ENCODE data around the gene DOLPP1. TPM values are rescaled to one million over a fixed set of nuclear protein-coding genes. Genes with fewer than 3 reads are reported as not detected.

DOLPP1 gene
- total RNA-seq, 1 donor from 2014 or later = 44.2 TPM

- Mint-ChIP-seq H3K9me3 (ENCODE audit: unreplicated experiment) (no peaks in the 10 kb centered on the region), H3K4me3 (ENCODE audit: unreplicated experiment) (no peak overlapping the region), H3K27me3 (ENCODE audit: unreplicated experiment) (no peaks in the 10 kb centered on the region), H3K4me1 (ENCODE audit: low read depth, unreplicated experiment) (peaks cover 4% of the 10 kb centered on the region), H3K36me3 (ENCODE audit: unreplicated experiment) (no peaks in the 10 kb centered on the region), H3K27ac (ENCODE audit: unreplicated experiment) (no peak overlapping the region)
- no peak for DNase-seq
- TF ChIP-seq, protein P1, sequence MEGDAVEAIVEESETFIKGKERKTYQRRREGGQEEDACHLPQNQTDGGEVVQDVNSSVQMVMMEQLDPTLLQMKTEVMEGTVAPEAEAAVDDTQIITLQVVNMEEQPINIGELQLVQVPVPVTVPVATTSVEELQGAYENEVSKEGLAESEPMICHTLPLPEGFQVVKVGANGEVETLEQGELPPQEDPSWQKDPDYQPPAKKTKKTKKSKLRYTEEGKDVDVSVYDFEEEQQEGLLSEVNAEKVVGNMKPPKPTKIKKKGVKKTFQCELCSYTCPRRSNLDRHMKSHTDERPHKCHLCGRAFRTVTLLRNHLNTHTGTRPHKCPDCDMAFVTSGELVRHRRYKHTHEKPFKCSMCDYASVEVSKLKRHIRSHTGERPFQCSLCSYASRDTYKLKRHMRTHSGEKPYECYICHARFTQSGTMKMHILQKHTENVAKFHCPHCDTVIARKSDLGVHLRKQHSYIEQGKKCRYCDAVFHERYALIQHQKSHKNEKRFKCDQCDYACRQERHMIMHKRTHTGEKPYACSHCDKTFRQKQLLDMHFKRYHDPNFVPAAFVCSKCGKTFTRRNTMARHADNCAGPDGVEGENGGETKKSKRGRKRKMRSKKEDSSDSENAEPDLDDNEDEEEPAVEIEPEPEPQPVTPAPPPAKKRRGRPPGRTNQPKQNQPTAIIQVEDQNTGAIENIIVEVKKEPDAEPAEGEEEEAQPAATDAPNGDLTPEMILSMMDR (IDR thresholded peaks at IDR 0.05; ENCODE audit: partially characterized antibody, unreplicated experiment) = no peak
These were observed 21.7 kb upstream of the DOLPP1 start for GRCh38 chr9:129058965-129059795.

DNA sequence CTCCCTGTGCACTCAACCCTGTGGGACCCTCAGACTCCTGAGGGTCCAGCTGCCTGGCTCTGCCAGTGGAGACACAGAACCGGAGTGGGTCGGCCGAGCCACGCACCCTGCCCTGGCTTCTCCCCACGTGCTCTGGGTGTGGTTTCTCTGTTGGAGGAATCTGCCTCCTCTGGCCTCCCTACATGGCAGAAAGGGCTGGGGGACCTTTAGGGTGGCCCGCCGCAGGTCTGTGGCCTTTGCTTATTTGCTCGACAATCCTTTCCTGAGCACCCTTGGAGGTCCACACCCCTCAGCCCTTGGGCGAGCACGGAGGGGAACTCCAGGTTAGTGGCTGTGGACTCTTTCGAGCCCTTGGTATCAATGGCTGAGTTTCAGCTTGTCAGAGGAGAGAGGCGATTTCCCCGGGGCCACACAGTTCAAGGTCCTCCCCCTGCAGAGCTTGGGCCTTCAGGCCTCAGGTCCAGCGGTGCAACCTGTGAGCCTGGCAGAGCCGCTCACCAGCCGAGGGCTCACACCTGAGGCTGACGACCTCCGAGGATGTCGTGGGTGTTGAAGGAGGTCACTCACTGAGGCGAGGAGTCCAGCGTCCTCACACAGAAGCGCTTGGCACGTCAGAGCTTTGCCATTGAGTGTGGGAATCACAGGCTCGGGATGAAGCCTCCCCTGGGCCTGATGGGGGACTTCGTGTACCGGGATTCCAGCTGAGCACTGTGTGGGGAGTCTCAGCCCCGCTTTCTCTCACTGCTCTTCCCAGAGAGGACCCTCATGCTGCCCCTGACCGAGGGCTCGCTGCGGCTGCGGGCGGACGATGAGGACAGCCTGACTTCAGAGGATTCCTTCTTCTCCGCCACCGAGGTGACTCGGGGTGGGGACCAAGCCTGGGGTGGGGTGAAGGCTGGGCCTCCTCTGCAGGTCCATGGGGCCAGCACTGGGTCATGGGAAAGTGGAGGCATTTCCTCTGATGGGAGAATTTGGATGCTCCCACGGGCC, 20.8 kb upstream of the DOLPP1 start:
- no peaks in the 10 kb centered on the region for H3K27me3 Mint-ChIP-seq (ENCODE audit: unreplicated experiment)
- TF ChIP-seq, protein P1 (IDR thresholded peaks at IDR 0.05; ENCODE audit: partially characterized antibody, unreplicated experiment) = no peak
- DNase-seq = no peak
- no peaks in the 10 kb centered on the region for H3K9me3 Mint-ChIP-seq (ENCODE audit: unreplicated experiment)
- H3K27ac Mint-ChIP-seq (ENCODE audit: unreplicated experiment) = no peak overlapping the region
- H3K4me3 Mint-ChIP-seq (ENCODE audit: unreplicated experiment) = no peak overlapping the region
- peaks cover 4% of the 10 kb centered on the region for H3K4me1 Mint-ChIP-seq (ENCODE audit: low read depth, unreplicated experiment)
- H3K36me3 Mint-ChIP-seq (ENCODE audit: unreplicated experiment) = no peaks in the 10 kb centered on the region

GRCh38 chr9:129060991-129061390, 19.9 kb upstream of the DOLPP1 start:
- peaks cover 4% of the 10 kb centered on the region for H3K4me1 Mint-ChIP-seq (ENCODE audit: low read depth, unreplicated experiment)
- no peak for DNase-seq
- no peak overlapping the region for H3K27ac Mint-ChIP-seq (ENCODE audit: unreplicated experiment)
- no peak overlapping the region for H3K4me3 Mint-ChIP-seq (ENCODE audit: unreplicated experiment)
- TF ChIP-seq, protein P1 (IDR thresholded peaks at IDR 0.05; ENCODE audit: partially characterized antibody, unreplicated experiment) = no peak
- no peaks in the 10 kb centered on the region for H3K36me3 Mint-ChIP-seq (ENCODE audit: unreplicated experiment)
- peaks cover 2% of the 10 kb centered on the region for H3K27me3 Mint-ChIP-seq (ENCODE audit: unreplicated experiment)
- no peaks in the 10 kb centered on the region for H3K9me3 Mint-ChIP-seq (ENCODE audit: unreplicated experiment)

DNA sequence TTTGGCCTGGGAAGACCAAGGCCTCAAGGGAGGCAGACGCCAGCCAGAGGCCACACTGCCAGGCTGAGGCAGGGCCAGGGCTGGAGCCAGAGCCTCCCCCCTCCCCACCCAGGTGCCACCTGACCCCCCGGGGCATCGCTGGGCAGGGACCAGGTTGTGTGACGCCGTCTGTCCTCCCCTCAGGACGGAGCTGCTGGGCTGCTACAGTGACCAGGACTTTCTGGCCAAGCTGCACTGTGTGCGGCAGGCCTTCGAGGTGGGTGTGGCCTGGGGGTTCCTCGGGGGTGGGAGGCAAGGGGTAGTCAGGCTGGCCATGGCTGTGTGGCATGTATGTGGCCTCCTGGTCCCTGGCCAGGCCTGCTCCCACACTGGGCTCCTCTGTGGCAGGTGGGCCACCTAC, 17.9 kb upstream of the DOLPP1 start:
- H3K27me3 Mint-ChIP-seq (ENCODE audit: unreplicated experiment) = peaks cover 2% of the 10 kb centered on the region
- no peak overlapping the region for H3K4me3 Mint-ChIP-seq (ENCODE audit: unreplicated experiment)
- no peaks in the 10 kb centered on the region for H3K9me3 Mint-ChIP-seq (ENCODE audit: unreplicated experiment)
- H3K4me1 Mint-ChIP-seq (ENCODE audit: low read depth, unreplicated experiment) = peaks cover 4% of the 10 kb centered on the region
- TF ChIP-seq, protein P1 (IDR thresholded peaks at IDR 0.05; ENCODE audit: partially characterized antibody, unreplicated experiment) = no peak
- DNase-seq = no peak
- H3K36me3 Mint-ChIP-seq (ENCODE audit: unreplicated experiment) = no peaks in the 10 kb centered on the region
- no peak overlapping the region for H3K27ac Mint-ChIP-seq (ENCODE audit: unreplicated experiment)

Measured in glutamatergic neuron (in vitro differentiated cells).